SU-DHL-6 (cell line): ENCODE data around the gene PPP1R13B.

Experiments
- CTCF ChIP-seq: fragments of 200-600 bp; sonication (generic); IDR thresholded peaks from one replicate; pipeline ENCODE4 v1.5.1; 2017; ENCODE audit warnings: antibody characterized with exemption, mild to moderate bottlenecking, low read length, moderate library complexity; ENCODE audit not compliant: insufficient read depth, poor library complexity, severe bottlenecking
- EZH2phosphoT487 ChIP-seq: fragments of 200-600 bp; sonication (generic), shearing (Covaris generic); conservative IDR thresholded peaks from 2 replicates; pipeline ENCODE4 v1.6.1; 2018; ENCODE audit warnings: mild to moderate bottlenecking, antibody characterized with exemption, low read length, moderate library complexity, mixed read lengths

GRCh38 chr14:103819503-103820307 is 27.7 kb downstream of the PPP1R13B start:
- no peak for TF ChIP-seq CTCF
- TF ChIP-seq EZH2phosphoT487: no peak
